Activated CD4-positive, alpha-beta memory T cell treated with anti-CD3 and anti-CD28 coated beads, Interleukin-2, amount 10 ng/mL, durations not matched to agents 7 days and 5 days (primary cell): Measurements from ENCODE around the gene SPPL3. TPM values are rescaled to one million over a fixed set of nuclear protein-coding genes. Genes with fewer than 3 reads are reported as not detected.
A peak's percentile ranks its signal among the peaks of the same experiment; 100 is the strongest.
"Not testable (repeated sequence)": the region's sequence is repeated elsewhere in the genome, so short reads cannot be mapped to it uniquely, and the experiment has no call there.

ENCODE experiments used
- CTCF ChIA-PET: fragments of 350-600 bp; sonication (Branson Sonifier 250); formaldehyde crosslinking; loops from one replicate; lab custom pipeline; 2021; ENCODE audit warnings: antibody characterized with exemption, inconsistent platforms; lab: Charles Lee
- POLR2A ChIA-PET: fragments of 350-600 bp; sonication (Branson Sonifier 250); formaldehyde crosslinking; loops from one replicate; lab custom pipeline; 2021; ENCODE audit warnings: antibody characterized with exemption; lab: Charles Lee
- DNase-seq: peaks from one replicate; pipeline ENCODE4 v3.0.0-alpha.2; 2020
- H3K27ac Mint-ChIP-seq: one replicate; pipeline ENCODE4 v1.8.0; 2021; ENCODE audit warnings: mild to moderate bottlenecking, mixed read lengths
- H3K27me3 Mint-ChIP-seq: one replicate; pipeline ENCODE4 v1.8.0; 2021; ENCODE audit warnings: mixed read lengths
- H3K36me3 Mint-ChIP-seq: one replicate; pipeline ENCODE4 v1.8.0; 2021; ENCODE audit warnings: low read depth, mixed read lengths
- H3K4me1 Mint-ChIP-seq: one replicate; pipeline ENCODE4 v1.8.0; 2021; ENCODE audit warnings: mixed read lengths
- H3K4me3 Mint-ChIP-seq: one replicate; pipeline ENCODE4 v1.8.0; 2021; ENCODE audit warnings: mild to moderate bottlenecking, mixed read lengths
- H3K9me3 Mint-ChIP-seq: one replicate; pipeline ENCODE4 v1.8.0; 2021; ENCODE audit warnings: mixed read lengths
- total RNA-seq, 2 experiments: library from RNA; stranded (reverse); gene quantifications; one replicate each; pipeline ENCODE4 v1.2.3, GENCODE V29; 2021

The SPPL3 gene
- total RNA-seq, result 10 to 100 TPM; 32.0 to 32.1 TPM

GRCh38 chr12:120904197-120904773, at the start of gene SPPL3:
Gene SPPL3 (minus strand): TSS chr12:120904358. CDS start chr12:120903867, 491 bp downstream.
- Mint-ChIP-seq H3K27me3 (no peaks in the 10 kb centered on the region), H3K27ac (peak within 1 kb of the TSS; percentile 90), H3K4me1 (peaks cover 29% of the 10 kb centered on the region), H3K4me3 (peak within 1 kb of the TSS; percentile 100), H3K36me3 (peaks cover 24% of the 10 kb centered on the region), H3K9me3 (no peaks in the 10 kb centered on the region)
- CTCF ChIA-PET, result interaction anchor here (0.6 to 1.2 kb wide), 3 partner anchors 17 to 220 kb away, joined by 3 to 4 read pairs (median 3); no protein-coding TSS in a partner anchor
- POLR2A ChIA-PET, result interaction anchor here (0.6 to 4.2 kb wide), 6 partner anchors 8 to 438 kb away, joined by 3 to 28 read pairs (median 3); no protein-coding TSS in a partner anchor
- peak; percentile 93 for DNase-seq

GRCh38 chr12:120950807-120951206, 46.6 kb upstream of the SPPL3 start:
- DNase-seq, result no peak
- POLR2A ChIA-PET, result no interaction called here
- no peak overlapping the region for H3K4me3 Mint-ChIP-seq
- CTCF ChIA-PET, result interaction anchor here (1.2 kb wide), 1 partner anchor 21 kb away, joined by 5 read pairs; no protein-coding TSS in a partner anchor
- H3K4me1 Mint-ChIP-seq, result no peaks in the 10 kb centered on the region
- no peak overlapping the region for H3K27ac Mint-ChIP-seq
- H3K36me3 Mint-ChIP-seq, result no peaks in the 10 kb centered on the region
- no peaks in the 10 kb centered on the region for H3K9me3 Mint-ChIP-seq
- H3K27me3 Mint-ChIP-seq, result no peaks in the 10 kb centered on the region

GRCh38 chr12:120950260-120950799, 46.2 kb upstream of the SPPL3 start:
- CTCF ChIA-PET, result interaction anchor here (1.2 kb wide), 1 partner anchor 21 kb away, joined by 5 read pairs; no protein-coding TSS in a partner anchor
- H3K4me1 Mint-ChIP-seq, H3K9me3 Mint-ChIP-seq, H3K27ac Mint-ChIP-seq, H3K27me3 Mint-ChIP-seq, POLR2A ChIA-PET, DNase-seq, H3K4me3 Mint-ChIP-seq, H3K36me3 Mint-ChIP-seq: not testable (repeated sequence)

GRCh38 chr12:120945516-120945915, 41.4 kb upstream of the SPPL3 start:
- H3K4me3 Mint-ChIP-seq, H3K36me3 Mint-ChIP-seq, H3K9me3 Mint-ChIP-seq, POLR2A ChIA-PET, H3K27ac Mint-ChIP-seq, H3K27me3 Mint-ChIP-seq, H3K4me1 Mint-ChIP-seq, DNase-seq: not testable (repeated sequence)
- CTCF ChIA-PET, result interaction anchor here (0.7 to 3.5 kb wide), 5 partner anchors 17 to 164 kb away, joined by 3 to 29 read pairs (median 3); no protein-coding TSS in a partner anchor

GRCh38 chr12:120944645-120945217, 40.6 kb upstream of the SPPL3 start:
- H3K27me3 Mint-ChIP-seq, result no peaks in the 10 kb centered on the region
- CTCF ChIA-PET, result interaction anchor here (0.7 to 3.5 kb wide), 13 partner anchors 9 to 166 kb away, joined by 3 to 29 read pairs (median 3); no protein-coding TSS in a partner anchor
- H3K4me1 Mint-ChIP-seq, result peaks cover 4% of the 10 kb centered on the region
- no peaks in the 10 kb centered on the region for H3K36me3 Mint-ChIP-seq
- H3K4me3 Mint-ChIP-seq, result no peak overlapping the region
- no peaks in the 10 kb centered on the region for H3K9me3 Mint-ChIP-seq
- peak; percentile 67 for DNase-seq
- H3K27ac Mint-ChIP-seq, result no peak overlapping the region
- POLR2A ChIA-PET, result no interaction called here

- H3K4me1 Mint-ChIP-seq, result peaks cover 4% of the 10 kb centered on the region
- no peak overlapping the region for H3K4me3 Mint-ChIP-seq
- no peak overlapping the region for H3K27ac Mint-ChIP-seq
- no peaks in the 10 kb centered on the region for H3K27me3 Mint-ChIP-seq
- H3K9me3 Mint-ChIP-seq, result no peaks in the 10 kb centered on the region
- CTCF ChIA-PET, result interaction anchor here (0.6 to 3.5 kb wide), 15 partner anchors 8 to 430 kb away, joined by 3 to 29 read pairs (median 3); no protein-coding TSS in a partner anchor
- H3K36me3 Mint-ChIP-seq, result no peaks in the 10 kb centered on the region
- DNase-seq, result no peak
- POLR2A ChIA-PET, result no interaction called here
These were observed 39.3 kb upstream of the SPPL3 start for GRCh38 chr12:120943482-120943881.

GRCh38 chr12:120941846-120942405, 37.8 kb upstream of the SPPL3 start:
- Mint-ChIP-seq H3K4me3 (no peak overlapping the region), H3K27ac (no peak overlapping the region), H3K9me3 (no peaks in the 10 kb centered on the region), H3K27me3 (no peaks in the 10 kb centered on the region), H3K36me3 (no peaks in the 10 kb centered on the region), H3K4me1 (peaks cover 4% of the 10 kb centered on the region)
- ChIA-PET POLR2A (no interaction called here), CTCF (interaction anchor here (1.5 kb wide), 1 partner anchor 30 kb away, joined by 4 read pairs; no protein-coding TSS in a partner anchor)
- no peak for DNase-seq

- POLR2A ChIA-PET, result no interaction called here
- H3K27ac Mint-ChIP-seq, result no peak overlapping the region
- H3K36me3 Mint-ChIP-seq, result no peaks in the 10 kb centered on the region
- H3K4me3 Mint-ChIP-seq, result no peak overlapping the region
- H3K4me1 Mint-ChIP-seq, result peaks cover 4% of the 10 kb centered on the region
- no peak for DNase-seq
- no peaks in the 10 kb centered on the region for H3K27me3 Mint-ChIP-seq
- CTCF ChIA-PET, result interaction anchor here (1.5 kb wide), 1 partner anchor 30 kb away, joined by 4 read pairs; no protein-coding TSS in a partner anchor
- no peaks in the 10 kb centered on the region for H3K9me3 Mint-ChIP-seq
These were observed 37.3 kb upstream of the SPPL3 start for GRCh38 chr12:120941412-120941811.

GRCh38 chr12:120940799-120941198, 36.6 kb upstream of the SPPL3 start:
- ChIA-PET POLR2A (no interaction called here), CTCF (interaction anchor here (1.5 kb wide), 1 partner anchor 31 kb away, joined by 4 read pairs; no protein-coding TSS in a partner anchor)
- Mint-ChIP-seq H3K27me3 (peaks cover 1% of the 10 kb centered on the region), H3K4me1 (peaks cover 4% of the 10 kb centered on the region), H3K27ac (no peak overlapping the region), H3K36me3 (no peaks in the 10 kb centered on the region), H3K4me3 (no peak overlapping the region), H3K9me3 (no peaks in the 10 kb centered on the region)
- no peak for DNase-seq

- Mint-ChIP-seq H3K36me3 (no peaks in the 10 kb centered on the region), H3K27ac (no peak overlapping the region), H3K27me3 (peaks cover 1% of the 10 kb centered on the region), H3K9me3 (no peaks in the 10 kb centered on the region), H3K4me1 (peaks cover 4% of the 10 kb centered on the region), H3K4me3 (no peak overlapping the region)
- no peak for DNase-seq
- POLR2A ChIA-PET, result no interaction called here
- CTCF ChIA-PET, result interaction anchor here (0.8 to 2.0 kb wide), 2 partner anchors 20 to 32 kb away, joined by 5 to 7 read pairs; no protein-coding TSS in a partner anchor
These were observed 35.8 kb upstream of the SPPL3 start for GRCh38 chr12:120940006-120940405.

GRCh38 chr12:120939523-120939922, 35.4 kb upstream of the SPPL3 start:
- no peaks in the 10 kb centered on the region for H3K36me3 Mint-ChIP-seq
- no peak overlapping the region for H3K4me3 Mint-ChIP-seq
- no peak overlapping the region for H3K27ac Mint-ChIP-seq
- peaks cover 1% of the 10 kb centered on the region for H3K4me1 Mint-ChIP-seq
- ChIA-PET POLR2A (no interaction called here), CTCF (interaction anchor here (0.5 to 2.0 kb wide), 5 partner anchors 20 to 157 kb away, joined by 3 to 7 read pairs (median 3); no protein-coding TSS in a partner anchor)
- DNase-seq, result no peak
- no peaks in the 10 kb centered on the region for H3K9me3 Mint-ChIP-seq
- peaks cover 1% of the 10 kb centered on the region for H3K27me3 Mint-ChIP-seq

- Mint-ChIP-seq H3K27me3 (peaks cover 1% of the 10 kb centered on the region), H3K9me3 (no peaks in the 10 kb centered on the region), H3K27ac (no peak overlapping the region), H3K4me1 (no peaks in the 10 kb centered on the region), H3K36me3 (no peaks in the 10 kb centered on the region), H3K4me3 (no peak overlapping the region)
- CTCF ChIA-PET, result interaction anchor here (0.9 to 2.0 kb wide), 3 partner anchors 18 to 171 kb away, joined by 3 to 7 read pairs (median 5); no protein-coding TSS in a partner anchor
- no peak for DNase-seq
- POLR2A ChIA-PET, result interaction anchor here (0.6 kb wide), 1 partner anchor 436 kb away, joined by 3 read pairs; no protein-coding TSS in a partner anchor
These were observed 34.3 kb upstream of the SPPL3 start for GRCh38 chr12:120938496-120938895.
